ENCODE measurements around the gene KCTD11.
"Not testable (repeated sequence)": the region's sequence is repeated elsewhere in the genome, so short reads cannot be mapped to it uniquely, and the experiment has no call there.

The KCTD11 gene

GRCh38 chr17:7329997-7330637 lies 21.8 kb upstream of the KCTD11 start:
- ChIA-PET CTCF (interaction anchor here (0.7 to 3.5 kb wide), 8 partner anchors 12 to 230 kb away, joined by 3 to 30 read pairs (median 6); partner anchors contain the start of genes SLC2A4 and TMEM95), POLR2A (interaction anchor here (0.6 to 2.3 kb wide), 14 partner anchors 10 to 154 kb away, joined by 3 to 20 read pairs (median 5); partner anchors contain the start of genes GPS2, POLR2A and TMEM256)
- no peak for TF ChIP-seq CTCF (IDR thresholded peaks at IDR 0.05; ENCODE audit: insufficient read depth, low read length, missing control alignments)
- no peak for DNase-seq (ENCODE audit: low read depth, low spot score)
- peak overlapping the region; percentile 96 for H3K4me3 ChIP-seq (ENCODE audit: low read depth, low read length)

- POLR2A ChIA-PET: interaction anchor here (1.5 to 2.3 kb wide), 4 partner anchors 13 to 153 kb away, joined by 5 to 20 read pairs (median 8); partner anchors contain the start of genes POLR2A and TMEM256
- CTCF ChIA-PET: interaction anchor here (1.7 to 3.5 kb wide), 5 partner anchors 12 to 230 kb away, joined by 5 to 30 read pairs (median 10); partner anchors contain the start of gene SLC2A4
- H3K4me3 ChIP-seq (ENCODE audit: low read depth, low read length): peak overlapping the region; percentile 96
- no peak for DNase-seq (ENCODE audit: low read depth, low spot score)
- TF ChIP-seq CTCF (IDR thresholded peaks at IDR 0.05; ENCODE audit: insufficient read depth, low read length, missing control alignments): no peak
Observed at GRCh38 chr17:7330638-7331015, 21.3 kb upstream of the KCTD11 start.

- H3K4me3 ChIP-seq (ENCODE audit: low read depth, low read length): no peak overlapping the region
- CTCF ChIA-PET: interaction anchor here (3.5 kb wide), 1 partner anchor 13 kb away, joined by 30 read pairs; no protein-coding TSS in a partner anchor
- no peak for TF ChIP-seq CTCF (IDR thresholded peaks at IDR 0.05; ENCODE audit: insufficient read depth, low read length, missing control alignments)
- no peak for DNase-seq (ENCODE audit: low read depth, low spot score)
- POLR2A ChIA-PET: no interaction called here
Observed at GRCh38 chr17:7332111-7332510, 19.9 kb upstream of the KCTD11 start.

- DNase-seq (ENCODE audit: low read depth, low spot score); CTCF ChIA-PET; H3K4me3 ChIP-seq (ENCODE audit: low read depth, low read length); POLR2A ChIA-PET: not testable (repeated sequence)
Observed at GRCh38 chr17:7332600-7333069, 19.3 kb upstream of the KCTD11 start.

- ChIA-PET POLR2A (no interaction called here), CTCF (interaction anchor here (1.5 to 4.3 kb wide), 3 partner anchors 9 to 15 kb away, joined by 3 to 34 read pairs (median 18); no protein-coding TSS in a partner anchor)
Observed at GRCh38 chr17:7334938-7335538, 16.9 kb upstream of the KCTD11 start.

GRCh38 chr17:7335765-7336164 lies 16.2 kb upstream of the KCTD11 start:
- POLR2A ChIA-PET; H3K4me3 ChIP-seq (ENCODE audit: low read depth, low read length); DNase-seq (ENCODE audit: low read depth, low spot score): not testable (repeated sequence)
- CTCF ChIA-PET: interaction anchor here (1.5 to 4.3 kb wide), 5 partner anchors 10 to 39 kb away, joined by 3 to 34 read pairs (median 8); no protein-coding TSS in a partner anchor

More at GRCh38 chr17:7334938-7335538, 16.9 kb upstream of the KCTD11 start:
- no peak overlapping the region for H3K4me3 ChIP-seq (ENCODE audit: low read depth, low read length)
- DNase-seq (ENCODE audit: low read depth, low spot score): no peak
- no peak for TF ChIP-seq CTCF (IDR thresholded peaks at IDR 0.05; ENCODE audit: insufficient read depth, low read length, missing control alignments)
